ENCODE results near the gene DMBX1. TPM values are rescaled to one million over a fixed set of nuclear protein-coding genes. Genes with fewer than 3 reads are reported as not detected.

The DMBX1 gene
- total and polyA plus RNA-seq, 2 of the 4 experiments (the other 2 are of a cell fraction), result not detected

- dilution Hi-C loops (cut with HindIII; ENCODE audit: low sequenced_read_pairs, unreplicated experiment), result no loop called here
- H2BK120ac ChIP-seq (ENCODE audit: low read depth, low read length), result no peak overlapping the region
- intact Hi-C loops (cut with micrococcal nuclease), result no loop called here
These were observed 17.0 kb upstream of the DMBX1 start for GRCh38 chr1:46472498-46473181.

More at GRCh38 chr1:46472498-46473181, 17.0 kb upstream of the DMBX1 start:
- no TSS peak for BruUV-seq (replicated peaks)
- H3K9me3 ChIP-seq (ENCODE audit: control insufficient read depth, insufficient read depth, low read length), result no peaks in the 10 kb centered on the region
- H3K4me1 ChIP-seq (ENCODE audit: control insufficient read depth, insufficient read depth, low read length), result no peaks in the 10 kb centered on the region
- DNase-seq, result no peak
- H3K9ac ChIP-seq (ENCODE audit: low read depth, low read length), result no peak overlapping the region
- H3K4me3 ChIP-seq (ENCODE audit: insufficient read depth, low read depth, low read length), result no peak overlapping the region
- H3K27ac ChIP-seq (ENCODE audit: insufficient read depth, low read length), result no peak overlapping the region
- WGBS, 2 experiments (ENCODE audit: extremely low coverage in 2 of 2, insufficient read length in 1 of 2), result 25% methylated on average over 4 of the region's 7 CpGs; no CpG with 5 or more reads in 1 of the 2 experiments
- H2BK15ac ChIP-seq (ENCODE audit: low read depth, low read length), result no peak overlapping the region
- H2AK9ac ChIP-seq (replicated peaks; ENCODE audit: low read depth, low read length, poor library complexity), result no peak overlapping the region
- ChIA-PET POLR2A (ENCODE audit: unreplicated experiment) (no interaction called here), CTCF (interaction anchor here (0.9 kb wide), 1 partner anchor 55 kb away, joined by 5 read pairs; no protein-coding TSS in a partner anchor)
- H3K9me1 ChIP-seq (ENCODE audit: insufficient read depth, low read length), result no peaks in the 10 kb centered on the region
- H2AK5ac ChIP-seq (ENCODE audit: low read depth, low read length), result no peak overlapping the region
- no peak overlapping the region for H3K18ac ChIP-seq (ENCODE audit: low read depth, low read length)
- H3K36me3 ChIP-seq (ENCODE audit: control insufficient read depth, insufficient read depth, low read length), result no peaks in the 10 kb centered on the region
- no peak overlapping the region for H2BK20ac ChIP-seq (ENCODE audit: low read depth, low read length)
- H3K56ac ChIP-seq (ENCODE audit: extremely low read depth, insufficient read depth, low read length), result no peak overlapping the region
- H3K14ac ChIP-seq (replicated peaks; ENCODE audit: low read depth, low read length), result no peak overlapping the region
- no peak for ATAC-seq (ENCODE audit: low read depth)
- no peak for TF ChIP-seq FOS (IDR thresholded peaks at IDR 0.05; ENCODE audit: low read depth, low read length)
- TF ChIP-seq CTCF (conservative IDR thresholded peaks at IDR 0.05; ENCODE audit: low read depth, low read length), result no peak
- no peak for TF ChIP-seq USF2 (IDR thresholded peaks at IDR 0.05; ENCODE audit: low read depth, low read length)
- no peak for TF ChIP-seq RFX5 (IDR thresholded peaks at IDR 0.05; ENCODE audit: low read depth, low read length)
- no peak for TF ChIP-seq CHD1 (IDR thresholded peaks at IDR 0.05; ENCODE audit: low read depth, low read length)
- no peak for TF ChIP-seq RCOR1 (IDR thresholded peaks at IDR 0.05; ENCODE audit: insufficient replicate concordance, low read length)
- TF ChIP-seq MAFK (IDR thresholded peaks at IDR 0.05; ENCODE audit: low read depth, low read length), result no peak
- no peak for TF ChIP-seq CEBPB (IDR thresholded peaks at IDR 0.05; ENCODE audit: low read depth, low read length)
- TF ChIP-seq ELK1 (IDR thresholded peaks at IDR 0.05; ENCODE audit: borderline replicate concordance, low read depth, low read length), result no peak
- no peak overlapping the region for H3K4ac ChIP-seq (ENCODE audit: low read depth, low read length)
- H4K5ac ChIP-seq (ENCODE audit: low read depth, low read length), result no peak overlapping the region
- in situ Hi-C loops (cut with MboI; ENCODE audit: low sequenced_read_pairs), result no loop called here
- no peaks in the 10 kb centered on the region for H3K79me1 ChIP-seq (ENCODE audit: low read depth in 1 of 2, low read length in 2 of 2)
- no peak overlapping the region for H3K23ac ChIP-seq (ENCODE audit: low read depth, low read length)
- H3K27me3 ChIP-seq (ENCODE audit: control insufficient read depth, insufficient read depth, low read length), result peaks cover 68% of the 10 kb centered on the region
- no peaks in the 10 kb centered on the region for H4K20me1 ChIP-seq (ENCODE audit: insufficient read depth, low read length)
- no peak overlapping the region for H4K8ac ChIP-seq (ENCODE audit: low read depth in 2 of 2, low read length in 2 of 2)
- no peak overlapping the region for H2BK5ac ChIP-seq (ENCODE audit: low read depth, low read length, poor library complexity, severe bottlenecking)
- no peak overlapping the region for H3K4me2 ChIP-seq (ENCODE audit: low read depth, low read length)
- no peak overlapping the region for H4K91ac ChIP-seq (ENCODE audit: insufficient read depth, low read depth, low read length)
- H2AFZ ChIP-seq (replicated peaks; ENCODE audit: low read length, poor library complexity), result no peak overlapping the region
